HG02678 (cell line): Measurements from ENCODE around the gene NCKAP1.

Source experiments
- ATAC-seq: cut with Tn5 transposase; IDR thresholded peaks from one replicate; pipeline ENCODE4 v1.9.1; 2021; ENCODE audit warnings: mild to moderate bottlenecking, moderate library complexity; ENCODE audit not compliant: unreplicated experiment

The NCKAP1 gene

GRCh38 chr2:182951948-182952663 lies 86.2 kb downstream of the NCKAP1 start:
- ATAC-seq = peak; percentile 67

- no peak for ATAC-seq
Observed at GRCh38 chr2:182950546-182950945, 87.7 kb downstream of the NCKAP1 start.

DNA sequence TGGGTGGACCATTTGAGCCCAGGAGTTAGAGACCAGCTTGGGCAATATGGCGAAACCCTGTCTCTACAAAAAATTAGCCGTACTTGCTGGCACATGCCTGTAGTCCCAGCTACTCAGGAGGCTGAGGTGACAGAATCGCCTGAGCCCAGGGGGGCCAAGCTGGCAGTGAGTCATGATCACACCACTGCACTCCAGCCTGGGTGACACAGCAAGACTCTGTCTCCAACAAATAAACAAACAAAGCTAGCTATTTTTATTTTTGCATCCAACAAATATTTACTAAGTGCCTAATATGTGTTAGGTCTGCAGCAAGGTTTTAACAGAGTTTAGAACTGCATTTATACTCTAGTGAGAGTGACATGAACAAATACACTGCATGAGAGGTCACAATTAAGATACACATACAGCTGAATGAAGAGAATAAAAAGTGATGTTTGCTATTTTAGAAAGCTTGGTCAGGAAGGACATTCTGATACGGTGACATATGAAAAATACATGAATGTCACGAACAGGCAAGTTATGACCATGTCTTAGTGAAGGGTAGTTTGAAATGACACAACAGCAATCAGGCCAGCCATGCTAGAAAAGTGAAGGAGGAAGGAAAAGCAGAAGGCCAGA lies 88.6 kb downstream of the NCKAP1 start:
- no peak for ATAC-seq

DNA sequence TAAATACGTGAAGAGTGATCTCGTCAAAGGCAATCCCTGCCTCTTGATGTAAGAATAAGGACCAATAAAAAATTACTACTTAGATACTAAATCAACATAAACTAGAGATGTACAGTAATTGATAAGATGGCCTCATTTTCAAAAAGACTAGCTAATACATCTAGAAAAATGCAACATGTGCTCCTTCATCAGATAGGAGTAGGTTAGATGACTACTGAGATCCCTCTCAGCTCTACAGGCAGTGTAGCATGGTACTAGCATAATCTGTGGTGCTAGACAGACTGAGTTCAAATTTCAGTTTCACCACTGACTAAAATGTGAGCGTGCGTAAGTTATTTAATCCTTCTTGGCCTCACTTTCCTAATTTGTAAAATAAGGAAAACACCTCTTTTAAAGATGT lies 89.2 kb downstream of the NCKAP1 start:
- no peak for ATAC-seq

GRCh38 chr2:182946958-182947369 lies 91.3 kb downstream of the NCKAP1 start:
- no peak for ATAC-seq

DNA sequence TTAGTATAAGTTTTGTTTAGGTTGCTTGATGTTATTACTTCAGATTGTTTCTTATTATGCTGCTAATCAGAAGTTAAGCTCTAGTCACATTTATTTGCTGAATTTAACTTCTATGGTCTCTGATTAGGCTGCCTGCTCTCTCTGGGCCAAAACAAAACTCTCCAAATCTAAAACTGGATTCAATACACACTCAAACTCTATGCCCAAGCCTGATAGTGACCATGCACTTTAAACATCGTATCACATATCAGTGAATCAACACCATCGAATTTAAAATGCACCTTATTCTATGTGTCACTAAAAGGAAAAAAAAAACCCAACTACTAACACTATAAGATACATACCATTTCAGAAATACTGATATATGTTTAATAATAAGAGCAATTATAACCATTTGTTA lies 94.9 kb downstream of the NCKAP1 start:
- no peak for ATAC-seq

DNA sequence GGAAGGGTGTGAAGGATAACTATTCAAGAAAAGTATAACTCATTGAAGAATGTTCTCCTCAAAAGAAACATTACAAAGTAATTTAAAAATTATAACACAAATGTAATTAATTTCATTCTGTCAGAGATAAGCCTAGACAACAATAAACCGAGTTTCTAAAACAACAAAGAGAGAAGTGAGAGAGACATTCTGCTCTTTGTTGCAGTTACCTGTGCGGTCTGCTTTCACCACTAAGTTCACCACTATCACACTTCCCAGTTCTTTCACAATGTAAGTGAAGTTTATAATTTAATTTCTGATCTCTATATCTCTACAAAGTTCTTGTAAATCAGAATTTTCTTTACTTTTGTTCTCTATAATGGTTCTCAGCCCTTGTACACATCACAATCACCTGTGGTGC lies 95.5 kb downstream of the NCKAP1 start:
- no peak for ATAC-seq

DNA sequence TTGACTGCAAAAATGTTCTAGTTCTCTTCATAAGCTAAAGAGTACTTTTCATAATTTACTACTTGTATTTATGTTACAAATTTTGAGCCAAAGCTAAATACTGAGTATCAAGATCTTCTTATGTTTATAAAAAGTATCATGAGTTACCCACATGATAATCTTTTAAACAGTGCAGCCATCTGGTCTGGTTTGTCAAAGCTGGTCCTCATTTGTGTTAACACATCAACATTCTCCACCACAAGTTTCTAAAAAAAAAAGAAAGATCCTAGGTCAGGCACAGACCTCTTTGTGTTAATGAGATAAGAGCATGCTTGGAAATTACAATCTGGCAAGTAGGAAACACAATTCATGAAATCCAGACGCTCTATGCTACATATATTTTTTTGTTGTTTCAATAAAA lies 96.3 kb downstream of the NCKAP1 start:
- no peak for ATAC-seq

GRCh38 chr2:182941121-182941722 lies 97.0 kb downstream of the NCKAP1 start:
- ATAC-seq = no peak

- no peak for ATAC-seq
Observed at GRCh38 chr2:182937870-182938269, 100.4 kb downstream of the NCKAP1 start.

DNA sequence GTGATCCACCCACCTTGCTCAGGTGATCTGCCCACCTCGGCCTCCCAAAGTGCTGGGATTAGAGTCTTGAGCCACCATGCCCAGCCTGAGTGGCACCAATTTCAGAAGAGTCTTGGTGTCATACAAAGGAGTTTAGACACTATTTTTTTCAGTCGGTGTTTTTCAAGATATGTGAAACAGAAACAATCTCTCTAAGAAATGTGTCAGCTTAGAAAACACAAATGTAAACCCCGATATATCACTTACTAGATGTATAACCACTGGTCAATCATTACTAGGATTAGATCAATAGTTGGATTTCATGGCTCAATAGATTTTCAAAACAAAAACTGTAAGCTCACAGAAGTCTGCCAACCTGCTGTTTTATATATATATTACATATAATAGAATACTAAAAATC lies 104.6 kb downstream of the NCKAP1 start:
- ATAC-seq = peak; percentile 64

- no peak for ATAC-seq
Observed at GRCh38 chr2:182929972-182930371, 108.3 kb downstream of the NCKAP1 start.

DNA sequence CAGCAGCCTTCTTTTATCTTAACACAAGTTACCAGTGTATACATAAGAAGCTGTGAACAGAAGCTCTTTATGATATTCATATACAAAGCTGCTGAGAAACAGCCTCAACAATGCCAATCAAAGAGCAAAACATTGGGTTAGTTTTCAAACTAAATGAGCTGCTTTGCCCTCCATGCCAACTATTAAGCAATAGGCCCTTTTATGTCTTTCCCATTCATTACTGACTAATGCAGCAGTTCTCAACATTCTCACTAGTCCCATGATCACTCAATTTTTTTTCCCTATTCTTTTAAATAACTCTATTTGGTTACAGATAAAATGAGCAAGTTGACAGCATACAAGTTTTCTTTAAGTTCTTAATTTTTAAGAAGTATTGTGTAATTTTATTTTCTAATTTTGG lies 114.0 kb downstream of the NCKAP1 start:
- ATAC-seq = no peak

DNA sequence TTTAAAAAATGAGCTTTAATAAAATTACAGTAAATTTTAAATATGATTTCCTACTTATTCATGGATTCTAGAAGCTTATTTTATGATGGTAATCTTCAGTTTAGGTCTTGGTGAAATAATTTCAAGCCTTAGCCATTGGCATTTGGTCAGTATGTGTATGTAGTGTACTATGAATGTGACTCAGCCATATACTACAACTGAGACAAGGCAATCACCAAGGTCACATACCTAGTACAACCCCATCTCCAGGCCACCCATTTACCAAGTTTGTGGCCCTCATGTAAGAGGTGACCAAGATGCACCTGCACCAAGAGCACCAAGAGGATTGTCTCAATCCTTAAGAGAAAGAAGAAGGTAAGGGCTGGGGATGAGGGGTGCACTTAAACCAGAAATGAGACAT lies 117.0 kb downstream of the NCKAP1 start:
- ATAC-seq = no peak

DNA sequence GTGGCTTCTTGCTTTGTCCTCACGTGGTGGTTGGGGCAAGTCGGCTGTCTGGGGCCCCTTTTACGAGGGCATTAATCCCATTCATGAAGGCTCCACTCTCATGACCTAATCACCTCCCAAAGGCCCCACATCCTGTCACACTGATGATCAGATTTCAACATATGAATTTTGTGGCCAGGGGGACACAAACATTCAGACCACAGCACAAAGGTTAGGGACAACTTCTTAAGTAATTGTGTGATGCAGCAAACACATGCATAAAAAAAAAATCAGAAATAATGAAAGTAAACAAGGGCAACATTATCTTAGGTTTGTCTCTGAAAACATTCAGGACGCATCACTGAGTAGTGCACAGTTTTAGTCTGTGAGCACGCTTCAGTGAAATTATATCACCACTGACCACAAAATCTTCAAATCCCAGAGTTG lies 117.6 kb downstream of the NCKAP1 start:
- no peak for ATAC-seq

DNA sequence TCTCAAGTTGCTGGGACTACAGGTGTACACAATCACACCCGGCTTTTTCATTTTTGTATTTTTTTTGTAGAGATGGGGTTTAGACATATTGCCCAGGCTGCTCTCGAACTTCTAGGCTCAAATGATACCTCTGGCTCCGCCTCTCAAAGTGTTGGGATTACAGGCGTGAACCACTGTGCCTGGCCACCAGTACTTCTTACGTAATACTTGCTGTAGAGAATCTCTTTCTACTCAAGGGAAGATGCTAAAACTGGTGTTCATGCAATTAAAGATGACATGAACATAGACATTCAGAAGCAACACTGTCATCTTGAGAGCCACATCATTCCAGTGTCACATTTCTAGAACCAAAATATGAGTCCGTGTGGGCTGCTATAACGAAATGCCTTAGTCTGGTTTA lies 118.2 kb downstream of the NCKAP1 start:
- no peak for ATAC-seq

- ATAC-seq = no peak
Observed at GRCh38 chr2:182918961-182919652, 119.2 kb downstream of the NCKAP1 start.

- ATAC-seq = no peak
Observed at GRCh38 chr2:182917924-182918323, 120.3 kb downstream of the NCKAP1 start.

DNA sequence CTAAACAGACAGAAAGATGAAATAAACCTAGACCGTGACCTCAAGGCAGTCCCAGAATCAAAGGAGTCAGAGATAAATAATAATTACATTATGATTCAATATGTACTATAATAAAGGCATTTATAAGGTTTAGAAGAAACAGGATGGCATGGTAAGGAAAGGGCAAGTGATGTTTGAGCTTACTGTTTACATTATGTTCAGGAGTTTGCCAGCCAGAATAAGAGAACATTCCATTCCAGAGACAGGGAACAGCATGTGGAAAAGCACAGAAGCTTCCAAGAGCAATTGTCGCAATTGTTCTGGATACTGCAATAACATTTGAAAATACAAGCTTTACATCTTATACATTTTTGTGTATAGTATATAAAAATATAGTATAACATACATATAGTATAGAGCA lies 121.8 kb downstream of the NCKAP1 start:
- no peak for ATAC-seq

DNA sequence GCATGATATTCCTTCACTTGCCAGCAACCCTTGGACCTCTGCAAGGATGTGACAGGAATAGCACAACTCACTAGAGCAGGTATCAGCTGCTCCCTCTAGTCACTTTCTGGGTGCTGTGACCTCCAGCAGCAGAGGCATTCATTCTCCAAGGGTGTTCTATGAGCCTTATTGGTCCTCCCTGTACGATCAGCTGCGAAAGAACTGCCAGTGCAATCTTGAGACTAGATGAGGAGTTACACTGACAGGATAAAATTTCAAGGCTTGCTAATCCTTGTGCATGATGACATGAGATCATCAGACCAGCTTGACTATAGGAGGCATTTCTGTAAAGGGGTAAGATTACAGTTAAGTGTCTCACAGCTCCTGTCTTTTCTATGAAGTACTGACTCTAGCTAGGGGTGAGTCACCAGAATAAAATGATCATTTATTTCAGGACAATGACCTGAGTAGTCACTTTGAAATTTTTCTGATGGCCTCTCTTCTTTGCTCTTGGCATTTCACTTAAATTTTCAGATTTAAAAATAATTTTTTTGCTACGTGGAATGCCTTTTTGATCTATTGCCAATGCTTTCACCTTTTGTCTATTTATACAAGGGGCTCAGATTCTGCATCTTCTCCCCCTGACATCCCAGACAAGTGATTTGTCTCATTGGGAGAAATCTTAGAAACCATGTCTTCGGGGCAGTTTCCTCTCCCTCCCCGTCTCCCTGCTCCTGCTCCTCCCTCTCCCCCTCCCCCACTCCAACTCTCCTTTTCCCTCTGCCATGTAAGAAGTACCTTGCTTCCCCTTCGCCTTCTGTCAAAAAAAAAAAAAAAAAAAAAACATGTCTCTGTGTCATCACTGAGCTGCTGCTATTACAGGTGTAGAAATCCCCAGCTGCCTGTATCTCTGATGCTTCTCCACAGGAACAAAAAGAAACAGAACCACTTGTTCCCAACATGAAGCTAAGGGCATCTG lies 122.6 kb downstream of the NCKAP1 start:
- no peak for ATAC-seq

GRCh38 chr2:182914852-182915251 lies 123.4 kb downstream of the NCKAP1 start:
- ATAC-seq = no peak
